Lower lobe of right lung (tissue), 2 donors: ENCODE results near the gene FBXL4. TPM values are rescaled to one million over a fixed set of nuclear protein-coding genes. Genes with fewer than 3 reads are reported as not detected.

Experiments
- ATAC-seq, 2 donors: fragments of 200-7000 bp; cut with Tn5 transposase; one replicate each; pipeline ENCODE4 v1.9.1; 2020 to 2022; ENCODE audit warnings: mild to moderate bottlenecking in 2 of 2, moderate library complexity in 2 of 2
- DNase-seq: peaks from one replicate; pipeline ENCODE4 v3.0.0-alpha.2; 2020
- H3K27ac ChIP-seq: fragments of 200-600 bp; one replicate; pipeline ENCODE4 v1.8.0; 2022
- H3K27me3 ChIP-seq: fragments of 200-600 bp; one replicate; pipeline ENCODE4 v1.8.0; 2022; ENCODE audit warnings: low read depth
- H3K36me3 ChIP-seq: fragments of 200-600 bp; one replicate; pipeline ENCODE4 v1.8.0; 2022; ENCODE audit warnings: mild to moderate bottlenecking
- H3K4me1 ChIP-seq: fragments of 200-600 bp; one replicate; pipeline ENCODE4 v1.8.0; 2022
- H3K4me3 ChIP-seq: fragments of 200-600 bp; one replicate; pipeline ENCODE4 v1.8.0; 2022; ENCODE audit warnings: mild to moderate bottlenecking
- H3K9me3 ChIP-seq: fragments of 200-600 bp; one replicate; pipeline ENCODE4 v1.8.0; 2022
- intact Hi-C: fragments of 100-400 bp; cut with DNase I; formaldehyde crosslinking; loops from one replicate; pipeline ENCODE4 v1.11.0; 2022
- total RNA-seq: library from RNA; stranded (reverse); fragmentation: NEBNext Ultra II Directional; extraction: Animal tissue kit (Norgen Biotek cat#: 25700); gene quantifications from one replicate; pipeline ENCODE4 v1.2.1, GENCODE V29; 2021
- TF ChIP-seq, protein P1 (sequence below): fragments of 200-600 bp; IDR thresholded peaks from one replicate; pipeline ENCODE4 v1.8.0; 2022; ENCODE audit warnings: antibody characterized with exemption, mild to moderate bottlenecking
- donor health status: DM: no; HTN: yes; CAD: no; lungs with severe emphysema.

The FBXL4 gene
- total RNA-seq, 1 donor from 2014 or later = 21.1 TPM

DNA sequence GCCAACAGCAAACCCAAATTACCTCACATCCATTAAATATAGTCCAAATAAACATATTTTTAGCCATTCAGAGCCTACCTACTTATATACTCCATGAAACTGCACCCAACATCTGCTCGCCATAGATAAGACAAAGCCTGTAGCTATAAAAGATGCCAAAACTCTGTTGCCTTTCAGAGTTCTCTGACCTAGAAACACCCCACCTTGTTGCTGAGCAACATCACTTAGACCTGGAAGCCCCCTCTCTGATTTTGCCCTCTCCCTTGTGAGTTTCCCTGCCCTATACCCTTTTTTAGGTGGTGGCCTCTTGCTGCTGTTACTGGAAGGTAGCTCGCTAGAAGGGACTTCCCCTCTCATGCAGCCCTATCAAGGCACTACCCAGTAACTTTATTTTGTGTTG is 27.7 kb upstream of the FBXL4 start:
- Histone ChIP-seq H3K4me1 (no peaks in the 10 kb centered on the region), H3K27me3 (no peaks in the 10 kb centered on the region), H3K27ac (no peak overlapping the region), H3K9me3 (no peaks in the 10 kb centered on the region), H3K36me3 (no peaks in the 10 kb centered on the region), H3K4me3 (no peak overlapping the region)
- ATAC-seq (no peak), DNase-seq (no peak)
- intact Hi-C loops = no loop called here
- TF ChIP-seq, protein P1, sequence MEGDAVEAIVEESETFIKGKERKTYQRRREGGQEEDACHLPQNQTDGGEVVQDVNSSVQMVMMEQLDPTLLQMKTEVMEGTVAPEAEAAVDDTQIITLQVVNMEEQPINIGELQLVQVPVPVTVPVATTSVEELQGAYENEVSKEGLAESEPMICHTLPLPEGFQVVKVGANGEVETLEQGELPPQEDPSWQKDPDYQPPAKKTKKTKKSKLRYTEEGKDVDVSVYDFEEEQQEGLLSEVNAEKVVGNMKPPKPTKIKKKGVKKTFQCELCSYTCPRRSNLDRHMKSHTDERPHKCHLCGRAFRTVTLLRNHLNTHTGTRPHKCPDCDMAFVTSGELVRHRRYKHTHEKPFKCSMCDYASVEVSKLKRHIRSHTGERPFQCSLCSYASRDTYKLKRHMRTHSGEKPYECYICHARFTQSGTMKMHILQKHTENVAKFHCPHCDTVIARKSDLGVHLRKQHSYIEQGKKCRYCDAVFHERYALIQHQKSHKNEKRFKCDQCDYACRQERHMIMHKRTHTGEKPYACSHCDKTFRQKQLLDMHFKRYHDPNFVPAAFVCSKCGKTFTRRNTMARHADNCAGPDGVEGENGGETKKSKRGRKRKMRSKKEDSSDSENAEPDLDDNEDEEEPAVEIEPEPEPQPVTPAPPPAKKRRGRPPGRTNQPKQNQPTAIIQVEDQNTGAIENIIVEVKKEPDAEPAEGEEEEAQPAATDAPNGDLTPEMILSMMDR = no peak

GRCh38 chr6:98974309-98974708 is 26.6 kb upstream of the FBXL4 start:
- intact Hi-C loops = no loop called here
- Histone ChIP-seq H3K27me3 (no peaks in the 10 kb centered on the region), H3K4me1 (no peaks in the 10 kb centered on the region), H3K9me3 (no peaks in the 10 kb centered on the region), H3K36me3 (no peaks in the 10 kb centered on the region), H3K4me3 (no peak overlapping the region), H3K27ac (no peak overlapping the region)
- ATAC-seq (no peak), DNase-seq (no peak)
- TF ChIP-seq, protein P1 = no peak

- intact Hi-C loops = no loop called here
- ATAC-seq = no peak
These were observed 25.8 kb upstream of the FBXL4 start for GRCh38 chr6:98973571-98973970.

GRCh38 chr6:98971303-98971702 is 23.6 kb upstream of the FBXL4 start:
- TF ChIP-seq, protein P1 = no peak
- DNase-seq = no peak
- intact Hi-C loops = no loop called here
- Histone ChIP-seq H3K9me3 (no peaks in the 10 kb centered on the region), H3K4me3 (no peak overlapping the region), H3K4me1 (no peaks in the 10 kb centered on the region), H3K27me3 (no peaks in the 10 kb centered on the region), H3K36me3 (no peaks in the 10 kb centered on the region), H3K27ac (no peak overlapping the region)
- ATAC-seq = no peak

More at GRCh38 chr6:98973571-98973970, 25.8 kb upstream of the FBXL4 start:
- TF ChIP-seq, protein P1 = no peak
- Histone ChIP-seq H3K4me1 (no peaks in the 10 kb centered on the region), H3K27ac (no peak overlapping the region), H3K4me3 (no peak overlapping the region), H3K36me3 (no peaks in the 10 kb centered on the region), H3K9me3 (no peaks in the 10 kb centered on the region), H3K27me3 (no peaks in the 10 kb centered on the region)
- DNase-seq = no peak

GRCh38 chr6:98970469-98970868 is 22.7 kb upstream of the FBXL4 start:
- no peak for DNase-seq
- Histone ChIP-seq H3K9me3 (no peaks in the 10 kb centered on the region), H3K36me3 (no peaks in the 10 kb centered on the region), H3K4me3 (no peak overlapping the region), H3K27ac (no peak overlapping the region), H3K27me3 (no peaks in the 10 kb centered on the region), H3K4me1 (no peaks in the 10 kb centered on the region)
- intact Hi-C loops = no loop called here
- TF ChIP-seq, protein P1 = no peak
- ATAC-seq = no peak

GRCh38 chr6:98967616-98968015 is 19.9 kb upstream of the FBXL4 start:
- DNase-seq = no peak
- H3K4me3 ChIP-seq = no peak overlapping the region
- no peaks in the 10 kb centered on the region for H3K9me3 ChIP-seq
- no peaks in the 10 kb centered on the region for H3K4me1 ChIP-seq
- intact Hi-C loops = no loop called here
- no peaks in the 10 kb centered on the region for H3K27me3 ChIP-seq
- ATAC-seq = no peak
- no peaks in the 10 kb centered on the region for H3K36me3 ChIP-seq
- H3K27ac ChIP-seq = no peak overlapping the region
- TF ChIP-seq, protein P1 = no peak
